ENCODE data around the gene ID1. TPM values are rescaled to one million over a fixed set of nuclear protein-coding genes. Genes with fewer than 3 reads are reported as not detected.
"Not testable (repeated sequence)": the region's sequence is repeated elsewhere in the genome, so short reads cannot be mapped to it uniquely, and the experiment has no call there.

Gene ID1
- total RNA-seq, 2 experiments from 2014 or later = 2.2 to 3.5 TPM

GRCh38 chr20:31590717-31591225 is 14.3 kb upstream of the ID1 start:
- ChIA-PET CTCF (interaction anchor here (0.7 to 4.1 kb wide), 7 partner anchors 11 to 35 kb away, joined by 3 to 33 read pairs (median 3); no protein-coding TSS in a partner anchor), POLR2A (no interaction called here)
- no peak overlapping the region for H3K27ac Mint-ChIP-seq
- intact Hi-C loops (cut with DNase I, micrococcal nuclease) = no loop called here
- peaks cover 5% of the 10 kb centered on the region for H3K4me1 Mint-ChIP-seq
- ATAC-seq (no peak), DNase-seq (no peak)
- no peak overlapping the region for H3K4me3 Mint-ChIP-seq
- H3K9me3 Mint-ChIP-seq (ENCODE audit: low read depth) = no peaks in the 10 kb centered on the region
- peaks cover 16% of the 10 kb centered on the region for H3K27me3 Mint-ChIP-seq
- H3K36me3 Mint-ChIP-seq (ENCODE audit: low read depth) = no peaks in the 10 kb centered on the region

DNA sequence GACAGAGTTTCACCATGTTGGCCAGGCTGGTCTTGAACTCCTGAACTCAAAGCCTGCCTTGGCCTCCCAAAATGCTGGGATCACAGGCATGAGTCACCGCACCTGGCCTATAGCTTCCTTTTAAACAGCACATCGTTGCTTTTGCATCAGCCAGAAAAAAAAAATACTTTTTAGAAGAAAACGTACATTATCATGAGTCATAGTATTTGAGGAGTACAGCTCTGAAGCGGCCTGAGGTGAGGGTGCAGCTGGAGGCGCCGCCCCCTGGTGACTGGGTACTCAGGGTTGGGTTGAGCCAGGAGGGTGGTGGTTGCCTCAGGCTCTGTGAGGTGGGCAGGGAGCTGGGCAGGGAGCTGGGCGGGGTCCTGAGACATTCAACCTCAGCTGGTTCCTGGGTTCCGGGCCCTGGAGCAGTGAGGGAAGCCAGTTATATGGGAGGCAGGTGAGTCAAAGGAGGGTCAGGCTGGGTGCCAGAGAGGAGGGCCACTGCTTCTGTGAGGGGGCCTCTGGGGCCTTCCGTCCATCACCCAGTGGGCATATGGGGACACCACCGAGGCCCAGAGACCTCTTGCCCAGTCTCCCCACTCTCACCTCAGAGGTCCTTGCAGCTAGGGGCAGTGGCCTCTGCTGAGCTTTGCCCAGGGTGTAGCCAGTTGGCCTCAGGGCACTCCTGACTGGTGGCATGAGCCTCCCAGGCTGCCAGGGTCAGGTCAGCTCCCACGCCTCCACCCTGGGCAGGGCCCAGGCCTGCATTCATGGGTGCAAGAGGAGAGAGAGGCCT is 11.7 kb upstream of the ID1 start:
- no peaks in the 10 kb centered on the region for H3K36me3 Mint-ChIP-seq (ENCODE audit: low read depth)
- peaks cover under 1% of the 10 kb centered on the region for H3K4me1 Mint-ChIP-seq
- no peaks in the 10 kb centered on the region for H3K9me3 Mint-ChIP-seq (ENCODE audit: low read depth)
- peak; percentile 83 for DNase-seq
- H3K4me3 Mint-ChIP-seq = no peak overlapping the region
- ATAC-seq = peak; percentile 99
- intact Hi-C loops (cut with DNase I, micrococcal nuclease) = no loop called here
- CTCF ChIA-PET = interaction anchor here (0.6 to 4.1 kb wide), 6 partner anchors 9 to 130 kb away, joined by 3 to 33 read pairs (median 4); partner anchors contain the start of gene ID1
- H3K27ac Mint-ChIP-seq = peak overlapping the region; percentile 37
- POLR2A ChIA-PET = interaction anchor here (0.8 kb wide), 1 partner anchor 9 kb away, joined by 6 read pairs; no protein-coding TSS in a partner anchor
- H3K27me3 Mint-ChIP-seq = peaks cover 7% of the 10 kb centered on the region

- ATAC-seq (no peak), DNase-seq (no peak)
- Mint-ChIP-seq H3K4me3 (no peak overlapping the region), H3K27ac (no peak overlapping the region), H3K27me3 (peaks cover 2% of the 10 kb centered on the region), H3K9me3 (ENCODE audit: low read depth) (no peaks in the 10 kb centered on the region), H3K36me3 (ENCODE audit: low read depth) (no peaks in the 10 kb centered on the region), H3K4me1 (no peaks in the 10 kb centered on the region)
- intact Hi-C loops (cut with DNase I, micrococcal nuclease) = no loop called here
- ChIA-PET CTCF (interaction anchor here (1.2 to 4.1 kb wide), 3 partner anchors 8 to 19 kb away, joined by 3 to 33 read pairs (median 4); no protein-coding TSS in a partner anchor), POLR2A (no interaction called here)
Observed at GRCh38 chr20:31594002-31594557, 11.0 kb upstream of the ID1 start.

DNA sequence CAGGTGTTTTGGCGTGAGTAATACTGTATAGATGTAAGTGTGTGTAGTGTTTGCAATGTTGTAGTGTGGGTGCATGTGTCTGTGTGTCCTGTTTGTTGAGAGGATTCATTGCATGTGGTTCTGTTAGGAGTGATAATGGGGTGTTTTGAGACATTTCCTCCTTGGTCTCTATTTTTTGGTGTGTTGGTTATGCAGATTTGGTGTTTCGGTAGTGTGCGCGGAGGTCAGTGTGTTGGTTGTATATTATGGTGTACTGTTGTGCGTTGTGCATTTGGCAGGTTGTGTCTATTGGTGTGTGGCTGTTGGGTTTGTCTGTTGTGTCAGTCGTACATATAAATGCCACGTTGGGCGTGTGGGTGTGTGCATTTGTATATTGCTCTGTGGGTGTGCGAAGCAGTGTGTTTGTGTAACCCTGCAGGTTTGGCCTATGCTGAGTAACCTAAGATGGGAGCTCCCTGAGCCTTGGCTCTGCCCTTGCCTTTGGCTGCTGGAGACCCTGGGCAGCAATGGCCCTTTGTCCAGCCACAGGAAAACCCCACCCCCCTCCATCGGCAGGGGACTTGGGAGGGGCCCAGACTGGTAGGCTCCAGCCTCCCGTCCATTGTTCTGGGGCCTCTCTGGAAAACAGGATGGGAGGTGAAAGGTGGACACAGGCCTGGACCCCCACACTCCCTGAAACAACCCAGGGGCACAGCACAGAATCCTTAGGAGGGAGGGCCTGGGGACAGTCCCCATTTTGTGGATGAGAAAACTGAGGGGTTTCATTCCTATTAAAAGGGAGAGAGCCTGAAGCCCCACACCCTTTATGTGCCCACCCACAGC is 10.3 kb upstream of the ID1 start:
- H3K36me3 Mint-ChIP-seq (ENCODE audit: low read depth) = no peaks in the 10 kb centered on the region
- H3K27me3 Mint-ChIP-seq = no peaks in the 10 kb centered on the region
- intact Hi-C loops (cut with DNase I, micrococcal nuclease) = no loop called here
- H3K27ac Mint-ChIP-seq = no peak overlapping the region
- ATAC-seq (no peak), DNase-seq (no peak)
- POLR2A ChIA-PET = interaction anchor here (0.9 kb wide), 1 partner anchor 22 kb away, joined by 3 read pairs; no protein-coding TSS in a partner anchor
- H3K4me3 Mint-ChIP-seq = no peak overlapping the region
- H3K4me1 Mint-ChIP-seq = no peaks in the 10 kb centered on the region
- H3K9me3 Mint-ChIP-seq (ENCODE audit: low read depth) = no peaks in the 10 kb centered on the region
- CTCF ChIA-PET = interaction anchor here (1.2 kb wide), 1 partner anchor 18 kb away, joined by 3 read pairs; no protein-coding TSS in a partner anchor

DNA sequence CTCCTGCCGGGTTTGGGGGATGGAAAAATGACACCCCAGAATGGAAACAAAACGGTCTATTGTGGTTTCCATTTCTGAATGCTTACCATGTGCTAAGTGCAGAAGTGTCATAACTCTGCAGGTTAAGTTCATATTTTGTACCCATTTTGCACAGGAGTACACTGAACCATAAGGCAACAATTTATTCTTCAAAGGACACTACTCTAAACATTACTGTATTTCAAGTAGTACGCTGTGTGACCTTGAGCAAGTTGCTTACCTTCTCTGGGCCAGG is 9.8 kb upstream of the ID1 start:
- Mint-ChIP-seq H3K4me3 (no peak overlapping the region), H3K27ac (no peak overlapping the region), H3K4me1 (no peaks in the 10 kb centered on the region), H3K27me3 (no peaks in the 10 kb centered on the region), H3K9me3 (ENCODE audit: low read depth) (no peaks in the 10 kb centered on the region), H3K36me3 (ENCODE audit: low read depth) (no peaks in the 10 kb centered on the region)
- POLR2A ChIA-PET = interaction anchor here (0.9 kb wide), 1 partner anchor 22 kb away, joined by 3 read pairs; no protein-coding TSS in a partner anchor
- intact Hi-C loops (cut with DNase I, micrococcal nuclease) = no loop called here
- no peak for DNase-seq
- ATAC-seq = no peak
- CTCF ChIA-PET = interaction anchor here (1.2 kb wide), 1 partner anchor 18 kb away, joined by 3 read pairs; no protein-coding TSS in a partner anchor

- POLR2A ChIA-PET = interaction anchor here (0.9 kb wide), 1 partner anchor 23 kb away, joined by 3 read pairs; no protein-coding TSS in a partner anchor
- no peak for ATAC-seq
- Mint-ChIP-seq H3K4me3 (no peak overlapping the region), H3K4me1 (no peaks in the 10 kb centered on the region), H3K36me3 (ENCODE audit: low read depth) (no peaks in the 10 kb centered on the region), H3K9me3 (ENCODE audit: low read depth) (no peaks in the 10 kb centered on the region), H3K27ac (no peak overlapping the region), H3K27me3 (no peaks in the 10 kb centered on the region)
- intact Hi-C loops (cut with DNase I, micrococcal nuclease) = no loop called here
- CTCF ChIA-PET = interaction anchor here (1.2 to 2.4 kb wide), 2 partner anchors 16 to 17 kb away, joined by 3 to 10 read pairs; no protein-coding TSS in a partner anchor
- no peak for DNase-seq
Observed at GRCh38 chr20:31595654-31596411, 9.3 kb upstream of the ID1 start.

DNA sequence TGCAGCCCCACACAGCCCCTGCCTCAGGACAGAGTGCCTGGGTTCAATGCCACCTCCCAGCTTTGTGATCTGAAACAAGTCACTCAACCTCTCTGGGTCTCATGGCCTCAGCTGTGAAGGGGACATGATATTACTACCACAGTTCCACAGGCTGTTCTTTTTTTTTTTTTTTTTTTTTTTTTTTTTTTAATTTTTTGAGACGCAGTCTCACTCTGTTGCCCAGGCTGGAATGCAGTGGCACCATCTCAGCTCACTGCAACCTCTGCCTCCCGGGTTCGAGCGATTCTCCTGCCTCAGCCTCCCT is 8.7 kb upstream of the ID1 start:
- intact Hi-C loops (cut with DNase I, micrococcal nuclease); H3K27ac Mint-ChIP-seq; H3K9me3 Mint-ChIP-seq (ENCODE audit: low read depth); H3K4me1 Mint-ChIP-seq; DNase-seq; POLR2A ChIA-PET; ATAC-seq; H3K36me3 Mint-ChIP-seq (ENCODE audit: low read depth); H3K4me3 Mint-ChIP-seq; H3K27me3 Mint-ChIP-seq: not testable (repeated sequence)
- CTCF ChIA-PET = interaction anchor here (2.4 kb wide), 1 partner anchor 16 kb away, joined by 10 read pairs; no protein-coding TSS in a partner anchor

DNA sequence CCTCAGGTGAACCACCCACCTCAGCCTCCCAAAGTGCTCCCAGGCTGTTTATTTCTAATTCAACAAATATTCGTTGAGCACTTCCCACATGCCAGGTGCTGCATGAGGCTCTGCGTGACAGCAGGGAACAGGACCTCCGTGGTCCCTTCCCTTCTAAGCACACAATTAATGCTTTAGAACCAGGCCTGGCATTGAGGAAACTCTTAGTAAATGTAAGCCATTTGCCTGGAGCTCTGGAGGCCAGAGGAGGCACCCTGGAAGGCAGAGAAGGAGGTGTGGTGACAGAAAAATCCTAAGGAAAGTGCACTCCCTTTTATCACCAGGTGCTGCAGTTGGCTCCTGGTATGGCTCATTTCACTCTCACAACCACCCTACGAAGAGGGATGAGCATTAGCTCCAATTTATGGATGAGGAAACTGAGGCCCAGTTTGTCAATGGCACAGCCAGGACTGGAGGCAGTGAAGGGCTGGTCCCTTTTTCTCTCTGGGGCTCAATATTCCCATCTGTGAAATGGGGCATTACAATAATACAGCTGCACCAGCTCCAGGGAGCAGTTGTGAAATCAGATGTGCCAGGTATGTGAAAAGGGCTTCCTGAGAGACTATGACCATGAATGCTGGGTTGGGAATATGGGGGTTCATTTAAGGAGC is 8.1 kb upstream of the ID1 start:
- ChIA-PET CTCF (interaction anchor here (0.6 to 2.4 kb wide), 2 partner anchors 15 to 37 kb away, joined by 3 to 10 read pairs; no protein-coding TSS in a partner anchor), POLR2A (interaction anchor here (0.6 kb wide), 1 partner anchor 8 kb away, joined by 3 read pairs; no protein-coding TSS in a partner anchor)
- intact Hi-C loops (cut with DNase I, micrococcal nuclease) = no loop called here
- Mint-ChIP-seq H3K4me1 (no peaks in the 10 kb centered on the region), H3K4me3 (no peak overlapping the region), H3K36me3 (ENCODE audit: low read depth) (no peaks in the 10 kb centered on the region), H3K27ac (no peak overlapping the region), H3K9me3 (ENCODE audit: low read depth) (no peaks in the 10 kb centered on the region), H3K27me3 (no peaks in the 10 kb centered on the region)
- DNase-seq (no peak), ATAC-seq (no peak)

DNA sequence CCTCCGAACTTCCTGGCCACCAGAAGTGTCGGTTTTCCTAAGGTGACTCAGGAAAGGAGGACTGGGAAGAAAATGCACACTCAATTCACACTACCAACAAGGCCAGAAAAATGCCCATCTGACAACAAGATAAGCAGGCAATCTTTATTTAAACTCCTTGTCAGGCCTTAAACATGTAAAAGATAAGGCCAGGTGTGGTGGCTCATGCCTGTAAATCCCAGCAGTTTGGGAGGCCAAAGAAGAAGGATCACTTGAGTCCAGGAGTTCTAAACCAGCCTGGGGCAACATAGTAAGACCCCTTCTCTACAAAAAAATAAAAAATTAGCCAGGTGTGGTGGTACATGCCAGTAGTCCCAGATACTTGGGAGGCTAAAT is 7.6 kb upstream of the ID1 start:
- Mint-ChIP-seq H3K27ac (no peak overlapping the region), H3K27me3 (peaks cover under 1% of the 10 kb centered on the region), H3K4me3 (no peak overlapping the region), H3K4me1 (peaks cover under 1% of the 10 kb centered on the region), H3K9me3 (ENCODE audit: low read depth) (no peaks in the 10 kb centered on the region), H3K36me3 (ENCODE audit: low read depth) (no peaks in the 10 kb centered on the region)
- ChIA-PET CTCF (interaction anchor here (0.6 to 2.4 kb wide), 2 partner anchors 15 to 38 kb away, joined by 3 to 10 read pairs; no protein-coding TSS in a partner anchor), POLR2A (interaction anchor here (0.6 kb wide), 1 partner anchor 9 kb away, joined by 3 read pairs; no protein-coding TSS in a partner anchor)
- DNase-seq (no peak), ATAC-seq (no peak)
- intact Hi-C loops (cut with DNase I, micrococcal nuclease) = no loop called here

DNA sequence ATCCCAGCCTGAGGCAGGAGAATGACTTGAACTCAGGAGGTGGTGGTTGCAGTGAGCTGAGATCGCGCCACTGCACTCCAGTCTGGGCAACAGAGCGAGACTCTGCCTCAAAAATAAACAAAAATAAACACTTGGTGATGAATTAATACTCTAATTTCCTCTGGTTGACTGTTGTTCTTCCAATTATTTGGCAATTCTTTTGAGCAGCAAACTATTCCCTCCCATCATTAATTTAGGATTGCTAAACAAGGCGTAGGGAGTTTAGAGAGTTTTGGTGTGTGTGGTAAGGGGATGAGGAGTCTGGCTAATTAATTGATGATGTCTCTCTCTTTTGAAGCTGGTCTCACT is 2.7 kb upstream of the ID1 start:
- no peaks in the 10 kb centered on the region for H3K36me3 Mint-ChIP-seq (ENCODE audit: low read depth)
- no peaks in the 10 kb centered on the region for H3K9me3 Mint-ChIP-seq (ENCODE audit: low read depth)
- H3K4me3 Mint-ChIP-seq = no peak overlapping the region
- peaks cover 26% of the 10 kb centered on the region for H3K4me1 Mint-ChIP-seq
- intact Hi-C loops (cut with DNase I, micrococcal nuclease) = no loop called here
- peaks cover 33% of the 10 kb centered on the region for H3K27me3 Mint-ChIP-seq
- DNase-seq (no peak), ATAC-seq (no peak)
- H3K27ac Mint-ChIP-seq = no peak overlapping the region
- CTCF ChIA-PET = interaction anchor here (0.7 to 12.9 kb wide), 4 partner anchors 9 to 37 kb away, joined by 4 to 712 read pairs (median 21); no protein-coding TSS in a partner anchor
- POLR2A ChIA-PET = interaction anchor here (0.8 to 1.7 kb wide), 5 partner anchors 9 to 33 kb away, joined by 3 to 6 read pairs (median 4); no protein-coding TSS in a partner anchor
